LNCaP clone FGC (cell line): ENCODE data around the gene SLC24A3.

Experiments used
- DNase-seq: peaks from one replicate; pipeline ENCODE4 v3.0.0-alpha.2; 2011; ENCODE audit warnings: low read depth
- H3K4me3 ChIP-seq: 2 replicates; pipeline ENCODE4 v1.5.1; 2011; ENCODE audit warnings: mild to moderate bottlenecking, low read depth, low read length, control low read depth
- TF ChIP-seq, protein P1 (sequence below): IDR thresholded peaks from 2 replicates; pipeline ENCODE4 v1.5.1; 2012; ENCODE audit warnings: mild to moderate bottlenecking; ENCODE audit not compliant: control insufficient read depth, insufficient read depth; ENCODE audit errors: extremely low read depth

The SLC24A3 gene

DNA sequence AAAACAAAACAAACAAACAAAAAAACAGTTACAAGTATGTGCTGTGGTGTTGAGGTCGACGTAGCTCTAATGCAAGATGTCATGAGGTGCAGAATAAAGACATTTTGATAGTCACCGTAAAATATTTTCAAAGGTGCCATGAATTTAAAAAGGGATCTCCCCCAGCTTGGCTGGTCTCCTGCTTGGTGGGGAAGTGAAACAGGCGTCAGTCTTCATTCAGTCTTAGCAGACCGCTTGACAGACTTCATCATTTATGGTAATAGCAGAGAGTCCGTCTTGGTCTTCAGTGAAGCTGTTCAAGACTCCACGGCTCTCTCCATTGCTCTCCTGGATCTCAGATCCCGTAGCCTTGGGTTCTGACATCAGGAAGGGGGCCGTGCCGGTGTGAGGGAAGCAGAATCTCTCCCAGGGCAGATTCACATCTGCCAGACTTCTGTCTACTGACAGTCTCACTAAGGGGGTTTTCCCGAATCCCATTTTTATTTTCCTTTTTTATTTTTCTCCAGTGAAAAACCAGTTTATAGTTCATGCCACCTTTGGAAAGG is 1.6 kb downstream of the SLC24A3 start:
- H3K4me3 ChIP-seq = no peak overlapping the region
- DNase-seq = no peak

DNA sequence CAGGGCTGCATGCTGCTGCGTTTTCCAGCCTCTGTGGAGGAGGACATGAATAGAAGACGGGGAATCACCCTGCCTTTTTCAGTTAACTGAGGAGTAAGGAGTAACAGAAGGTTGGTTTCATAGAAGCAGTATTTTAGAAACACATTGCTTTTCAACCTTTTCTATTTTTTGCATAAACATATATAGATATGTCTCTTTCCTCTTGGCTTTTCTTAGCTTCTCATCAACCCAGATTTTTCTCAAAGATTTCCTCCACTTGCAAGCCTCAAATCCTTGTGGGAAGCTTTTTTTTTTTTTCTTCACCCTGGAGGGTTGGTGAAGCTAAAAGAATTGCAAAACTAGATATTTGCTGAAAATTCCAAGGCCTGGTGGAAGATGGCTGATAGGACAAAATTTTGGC is 6.0 kb downstream of the SLC24A3 start:
- DNase-seq = no peak
- no peak overlapping the region for H3K4me3 ChIP-seq
- TF ChIP-seq, protein P1, sequence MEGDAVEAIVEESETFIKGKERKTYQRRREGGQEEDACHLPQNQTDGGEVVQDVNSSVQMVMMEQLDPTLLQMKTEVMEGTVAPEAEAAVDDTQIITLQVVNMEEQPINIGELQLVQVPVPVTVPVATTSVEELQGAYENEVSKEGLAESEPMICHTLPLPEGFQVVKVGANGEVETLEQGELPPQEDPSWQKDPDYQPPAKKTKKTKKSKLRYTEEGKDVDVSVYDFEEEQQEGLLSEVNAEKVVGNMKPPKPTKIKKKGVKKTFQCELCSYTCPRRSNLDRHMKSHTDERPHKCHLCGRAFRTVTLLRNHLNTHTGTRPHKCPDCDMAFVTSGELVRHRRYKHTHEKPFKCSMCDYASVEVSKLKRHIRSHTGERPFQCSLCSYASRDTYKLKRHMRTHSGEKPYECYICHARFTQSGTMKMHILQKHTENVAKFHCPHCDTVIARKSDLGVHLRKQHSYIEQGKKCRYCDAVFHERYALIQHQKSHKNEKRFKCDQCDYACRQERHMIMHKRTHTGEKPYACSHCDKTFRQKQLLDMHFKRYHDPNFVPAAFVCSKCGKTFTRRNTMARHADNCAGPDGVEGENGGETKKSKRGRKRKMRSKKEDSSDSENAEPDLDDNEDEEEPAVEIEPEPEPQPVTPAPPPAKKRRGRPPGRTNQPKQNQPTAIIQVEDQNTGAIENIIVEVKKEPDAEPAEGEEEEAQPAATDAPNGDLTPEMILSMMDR = no peak

More for the DNA sequence above, 1.6 kb downstream of the SLC24A3 start:
- TF ChIP-seq, protein P1 = no peak

DNA sequence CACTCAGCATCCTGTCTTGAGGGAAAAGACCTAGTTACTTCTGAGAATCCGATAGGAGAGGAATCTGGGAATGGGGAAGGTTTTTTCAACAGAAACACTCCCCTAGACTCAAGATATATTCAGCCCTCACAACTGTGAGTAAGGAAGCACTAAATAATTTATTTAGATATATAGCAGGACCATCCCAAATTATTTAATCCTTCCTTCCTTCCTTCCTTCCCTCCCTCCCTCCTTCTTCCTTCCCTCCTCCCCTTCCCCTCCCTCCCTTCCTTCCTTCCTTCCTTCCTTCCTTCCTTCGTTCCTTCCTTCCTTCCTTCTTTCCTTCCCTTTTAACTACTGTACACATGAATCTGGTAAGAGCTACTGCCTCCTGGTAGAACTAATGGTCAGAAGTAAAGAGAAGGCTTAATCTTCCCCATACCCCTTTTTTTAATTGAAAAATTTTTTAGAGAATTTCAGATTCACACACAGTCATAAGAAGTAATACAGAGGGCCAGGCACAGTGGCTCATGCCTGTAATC is 10.1 kb downstream of the SLC24A3 start:
- DNase-seq = no peak
- no peak overlapping the region for H3K4me3 ChIP-seq
- TF ChIP-seq, protein P1 = no peak

DNA sequence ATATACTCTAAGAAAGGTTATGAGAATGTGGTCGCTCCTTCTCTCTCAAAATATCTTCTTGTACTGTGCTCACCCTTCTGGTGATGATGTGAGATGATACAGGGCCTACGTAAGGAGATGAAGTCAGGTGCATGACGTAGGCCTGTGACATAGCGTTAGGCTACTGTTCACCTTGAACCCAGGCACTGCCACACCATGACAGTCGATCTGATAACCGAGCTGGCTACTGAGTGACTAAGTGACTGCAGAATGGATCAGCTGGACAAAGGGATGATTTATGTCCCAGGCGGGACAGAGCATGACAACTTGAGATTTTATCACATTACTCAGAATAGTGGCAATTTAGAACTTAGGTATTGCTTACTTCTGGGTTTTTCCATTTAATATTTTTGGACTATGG is 11.2 kb downstream of the SLC24A3 start:
- no peak for DNase-seq
- H3K4me3 ChIP-seq = no peak overlapping the region
- TF ChIP-seq, protein P1 = no peak

DNA sequence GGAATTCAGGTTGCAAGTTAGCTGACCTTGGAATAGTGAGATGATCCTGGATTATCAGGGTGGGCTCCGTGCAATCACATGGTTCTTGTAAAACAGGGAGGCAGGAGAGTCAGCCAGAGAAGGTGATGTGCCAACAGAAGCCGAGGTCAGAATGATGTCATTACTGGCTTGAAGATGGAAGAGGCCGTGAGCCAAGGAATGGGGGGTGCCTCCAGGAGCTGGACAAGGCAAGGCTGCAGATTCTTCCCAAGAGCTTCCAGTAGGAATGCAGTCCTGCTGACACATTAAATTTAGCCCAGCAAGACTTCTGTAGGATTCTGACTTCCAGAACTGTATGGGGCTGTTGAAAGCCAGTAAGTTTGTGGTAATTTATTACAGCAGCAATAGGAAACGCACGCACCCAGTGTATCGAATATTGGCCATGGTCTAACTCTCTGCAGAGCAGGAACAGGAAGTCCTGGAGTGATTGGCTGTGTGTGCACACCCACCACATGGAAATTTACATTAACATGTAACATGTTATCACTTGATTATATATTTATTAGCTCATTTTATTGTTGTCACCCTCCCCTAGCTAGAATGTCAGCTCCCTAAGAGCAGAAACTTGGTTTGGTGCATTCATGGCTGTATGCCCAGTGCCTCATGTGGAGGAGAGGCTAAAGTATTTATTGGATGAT is 19.1 kb downstream of the SLC24A3 start:
- H3K4me3 ChIP-seq = no peak overlapping the region
- no peak for DNase-seq
- TF ChIP-seq, protein P1 = no peak

DNA sequence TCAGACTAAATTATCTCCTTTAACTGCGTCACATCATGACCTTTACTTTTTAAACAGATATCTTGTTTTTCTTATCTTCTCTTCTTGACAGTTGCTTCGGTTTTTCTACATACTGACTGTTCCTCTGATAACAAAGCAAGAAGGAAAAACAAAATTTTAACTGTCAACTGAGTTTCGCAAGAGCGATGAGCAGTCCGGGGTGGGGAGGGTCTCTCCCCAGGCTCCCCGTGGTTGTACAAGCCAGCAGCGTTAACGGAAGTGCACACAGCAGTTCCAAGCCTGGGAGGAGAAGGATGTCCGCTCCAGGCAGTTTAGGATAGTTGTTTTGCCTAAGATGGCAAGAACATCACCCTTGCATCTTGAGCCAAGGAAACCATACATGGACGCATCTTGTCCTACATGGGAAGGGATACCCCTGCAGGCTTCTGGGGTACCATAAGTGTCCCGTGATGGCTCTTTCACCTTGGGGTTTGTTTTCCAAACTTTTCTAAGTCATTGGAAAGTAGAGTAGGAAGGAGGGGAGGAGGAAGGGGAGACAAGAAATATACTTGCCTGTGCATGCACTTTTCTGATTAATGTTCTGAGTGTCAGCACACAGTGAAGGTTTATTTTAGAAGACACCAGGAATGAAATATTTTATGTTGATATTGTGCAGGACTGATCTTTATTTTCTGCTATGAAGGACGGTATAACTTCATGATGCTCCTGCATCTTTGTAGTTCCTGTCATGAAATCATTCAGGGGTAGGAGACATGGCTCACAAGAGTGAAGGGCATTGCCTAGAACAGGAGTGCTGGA is 20.8 kb downstream of the SLC24A3 start:
- H3K4me3 ChIP-seq = no peak overlapping the region
- DNase-seq = no peak
- TF ChIP-seq, protein P1 = no peak
